HCT116 (cell line): ENCODE measurements around the gene ATG101. TPM values are rescaled to one million over a fixed set of nuclear protein-coding genes. Genes with fewer than 3 reads are reported as not detected.

Experiments used
- ATAC-seq: fragments of 200-7000 bp; cut with Tn5 transposase; 2 replicates; pipeline ENCODE4 v1.9.1; 2020; ENCODE audit warnings: mild to moderate bottlenecking, moderate library complexity
- BruUV-seq: library from RNA; stranded (reverse); fragments of 400-500 nt; replicated peaks from 2 replicates; lab custom pipeline; 2021; lab: Mats Ljungman, UMichigan
- CTCF ChIA-PET: fragments of 300-600 bp; sonication (Branson Sonifier 250); formaldehyde crosslinking; loops from one replicate; lab custom pipeline; 2021; ENCODE audit warnings: antibody characterized with exemption; lab: Charles Lee
- POLR2A ChIA-PET: fragments of 300-600, 350-600 bp; sonication (Branson Sonifier 250); formaldehyde crosslinking; loops from one replicate; lab custom pipeline; 2021; ENCODE audit warnings: antibody characterized with exemption; lab: Charles Lee
- RAD21 ChIA-PET, 2 experiments: fragments of 300-600 bp; sonication (Branson Sonifier 250); formaldehyde crosslinking; loops; one replicate each; lab custom pipeline; 2023; ENCODE audit warnings: low total read pairs in 2 of 2; ENCODE audit not compliant: uncharacterized antibody in 2 of 2, unreplicated experiment in 2 of 2, low non-redundant PET in 1 of 2; lab: Charles Lee
- DNase-seq: peaks from one replicate; pipeline ENCODE4 v3.0.0-alpha.2; 2010; ENCODE audit warnings: low read depth, low spot score
- H2AFZ ChIP-seq: fragments of 200-600 bp; shearing (Covaris generic), sonication (generic); 2 replicates; pipeline ENCODE4 v1.6.1; 2017; ENCODE audit warnings: low read depth, mixed run types, mixed read lengths, antibody characterized with exemption, low read length; ENCODE audit not compliant: poor library complexity, severe bottlenecking
- H3K27ac ChIP-seq: 2 replicates; pipeline ENCODE4 v1.5.1; 2012; ENCODE audit warnings: low read depth, low read length
- H3K27me3 ChIP-seq: fragments of 200-600 bp; sonication (generic); 2 replicates; pipeline ENCODE4 v1.6.1; 2016; ENCODE audit warnings: mixed run types, low read length, mixed read lengths; ENCODE audit not compliant: insufficient read depth
- H3K36me3 ChIP-seq, 2 experiments: fragments of 200-500 bp in 1 of 2; fragments of 200-600 bp in 1 of 2; sonication (Bioruptor generic) in 1 of 2; sonication (generic) in 1 of 2; 2 replicates each; pipeline versions ENCODE4 v1.5.1 to v1.6.1; 2014 to 2016; ENCODE audit warnings: low read length in 2 of 2, inconsistent platforms in 1 of 2, mixed read lengths in 1 of 2, mixed run types in 1 of 2; ENCODE audit not compliant: insufficient read depth in 2 of 2, control insufficient read depth in 1 of 2
- H3K4me1 ChIP-seq, 2 experiments: fragments of 200-600 bp in 1 of 2; sonication (generic) in 1 of 2; 2 replicates each; pipeline versions ENCODE4 v1.5.1 to v1.6.1; 2012 to 2017; ENCODE audit warnings: low read length in 2 of 2, inconsistent platforms in 1 of 2, mild to moderate bottlenecking in 1 of 2, mixed read lengths in 1 of 2, mixed run types in 1 of 2, moderate library complexity in 1 of 2; ENCODE audit not compliant: insufficient read depth in 2 of 2, control insufficient read depth in 1 of 2
- H3K4me2 ChIP-seq: fragments of 200-600 bp; sonication (generic); 2 replicates; pipeline ENCODE4 v1.6.1; 2017; ENCODE audit warnings: mixed run types, low read length, mixed read lengths
- H3K4me3 ChIP-seq, 2 experiments: fragments of 200-600 bp in 1 of 2; sonication (generic) in 1 of 2; replicated peaks in 1 of 2; 2 replicates each; pipeline ENCODE4 v1.5.1; 2011 to 2016; ENCODE audit warnings: low read length in 2 of 2, control low read depth in 1 of 2, low read depth in 1 of 2, mild to moderate bottlenecking in 1 of 2, mixed read lengths in 1 of 2, mixed run types in 1 of 2
- H3K79me2 ChIP-seq: fragments of 200-600 bp; sonication (generic); 2 replicates; pipeline ENCODE4 v1.6.1; 2017; ENCODE audit warnings: mild to moderate bottlenecking, mixed run types, low read length, moderate library complexity, mixed read lengths; ENCODE audit not compliant: insufficient read depth
- H3K9ac ChIP-seq: fragments of 200-600 bp; sonication (generic); 2 replicates; pipeline ENCODE4 v1.6.1; 2016; ENCODE audit warnings: low read length, mixed read lengths
- H3K9me2 ChIP-seq: fragments of 200-600 bp; sonication (generic), shearing (Covaris generic); 2 replicates; pipeline ENCODE4 v1.6.1; 2017; ENCODE audit warnings: mixed run types, mild to moderate bottlenecking, moderate library complexity; ENCODE audit not compliant: insufficient read depth
- H3K9me3 ChIP-seq, 2 experiments: fragments of 200-500 bp in 1 of 2; fragments of 200-600 bp in 1 of 2; sonication (Bioruptor generic) in 1 of 2; sonication (generic) in 1 of 2; 2 replicates each; pipeline ENCODE4 v1.6.1; 2014 to 2017; ENCODE audit warnings: low read length in 2 of 2, mixed read lengths in 2 of 2, inconsistent platforms in 1 of 2, low read depth in 1 of 2, mild to moderate bottlenecking in 1 of 2, mixed run types in 1 of 2, moderate library complexity in 1 of 2; ENCODE audit not compliant: control insufficient read depth in 1 of 2, insufficient read depth in 1 of 2
- H4K20me1 ChIP-seq: fragments of 200-600 bp; sonication (generic), shearing (Covaris generic); 2 replicates; pipeline ENCODE4 v1.6.1; 2017; ENCODE audit warnings: mixed run types, mild to moderate bottlenecking, moderate library complexity; ENCODE audit not compliant: insufficient read depth
- CBX3 ChIP-seq: IDR thresholded peaks from 2 replicates; pipeline ENCODE4 v1.6.1; 2012; ENCODE audit warnings: low read depth
- EZH2phosphoT487 ChIP-seq: fragments of 200-600 bp; IDR thresholded peaks from 2 replicates; pipeline ENCODE4 v1.6.1; 2018; ENCODE audit warnings: antibody characterized with exemption, borderline replicate concordance
- SP1 ChIP-seq: IDR thresholded peaks from 2 replicates; pipeline ENCODE4 v1.6.1; 2012; ENCODE audit warnings: low read depth
- SRF ChIP-seq: IDR thresholded peaks from 2 replicates; pipeline ENCODE4 v1.6.1; 2012; ENCODE audit warnings: low read depth
- ZFX ChIP-seq: fragments of 450-650 bp; IDR thresholded peaks from 2 replicates; pipeline ENCODE4 v1.6.1; 2017
- ZNF274 ChIP-seq: fragments of 200-500 bp; sonication (Bioruptor generic); IDR thresholded peaks from 2 replicates; pipeline ENCODE4 v1.6.1; 2014; ENCODE audit warnings: mild to moderate bottlenecking, low read depth, low read length, inconsistent platforms
- intact Hi-C: fragments of 100-400 bp; cut with micrococcal nuclease; formaldehyde crosslinking; loops from 2 replicates; pipeline ENCODE4 v1.10.0; 2022
- total RNA-seq: library from RNA; stranded (reverse); gene quantifications from one replicate; pipeline ENCODE4 v1.2.1, GENCODE V29; 2021; ENCODE audit not compliant: unreplicated experiment
- TF ChIP-seq, protein P1 (sequence below): IDR thresholded peaks from 2 replicates; pipeline ENCODE4 v1.6.1; 2012
- TF ChIP-seq, protein P2 (sequence below): IDR thresholded peaks from 2 replicates; pipeline ENCODE4 v1.6.1; 2011; ENCODE audit warnings: mild to moderate bottlenecking, low read length, moderate library complexity; ENCODE audit not compliant: insufficient replicate concordance; ENCODE audit errors: extremely low read depth

Gene ATG101
- total RNA-seq, 1 experiment from 2014 or later, result 49.2 TPM

DNA sequence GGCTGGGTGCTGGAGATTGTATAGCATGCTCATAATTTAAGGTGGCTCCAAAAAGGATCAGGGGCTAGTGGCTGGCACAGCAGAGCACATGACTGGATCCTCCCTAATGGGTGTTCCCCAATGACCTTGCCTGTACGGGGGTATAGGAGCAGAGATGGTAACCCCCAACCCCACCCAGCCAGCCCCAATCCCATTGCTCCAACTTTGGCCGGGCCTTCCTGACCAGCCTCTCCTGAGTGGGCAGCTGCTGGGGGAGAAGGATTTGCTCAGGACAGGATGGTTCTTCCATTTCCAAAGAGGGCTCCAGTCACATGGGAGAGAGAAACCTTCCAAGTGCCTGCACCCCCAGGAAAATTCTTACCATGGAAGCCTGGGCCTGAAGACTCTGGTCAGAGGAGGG is 33.9 kb upstream of the ATG101 start:
- Histone ChIP-seq H3K79me2 (peaks cover 26% of the 10 kb centered on the region), H3K27me3 (no peaks in the 10 kb centered on the region), H3K9me3 (no peaks in the 10 kb centered on the region), H3K4me2 (peak overlapping the region; percentile 83), H3K9me2 (no peaks in the 10 kb centered on the region), H3K9ac (peak overlapping the region; percentile 63), H3K27ac (no peak overlapping the region), H3K4me1 (peaks cover 16 to 43% of the 10 kb centered on the region in 2 experiments), H4K20me1 (no peaks in the 10 kb centered on the region), H3K36me3 (no peaks in the 10 kb centered on the region), H3K4me3 (no peak overlapping the region), H2AFZ (no peak overlapping the region)
- ChIA-PET CTCF (interaction anchor here (1.1 to 5.2 kb wide), 2 partner anchors 11 to 84 kb away, joined by 4 to 29 read pairs; no protein-coding TSS in a partner anchor), RAD21 (no interaction called here), POLR2A (interaction anchor here (2.2 to 2.4 kb wide), 2 partner anchors 10 to 15 kb away, joined by 6 to 11 read pairs; partner anchors contain the start of gene NR4A1)
- ATAC-seq (no peak), DNase-seq (no peak)
- intact Hi-C loops, result no loop called here
- no TSS peak for BruUV-seq
- TF ChIP-seq, protein P1, sequence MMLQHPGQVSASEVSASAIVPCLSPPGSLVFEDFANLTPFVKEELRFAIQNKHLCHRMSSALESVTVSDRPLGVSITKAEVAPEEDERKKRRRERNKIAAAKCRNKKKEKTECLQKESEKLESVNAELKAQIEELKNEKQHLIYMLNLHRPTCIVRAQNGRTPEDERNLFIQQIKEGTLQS, result no peak
- no peak for TF ChIP-seq ZNF274
- no peak for TF ChIP-seq ZFX
- no peak for TF ChIP-seq SP1
- no peak for TF ChIP-seq EZH2phosphoT487
- TF ChIP-seq, protein P2, sequence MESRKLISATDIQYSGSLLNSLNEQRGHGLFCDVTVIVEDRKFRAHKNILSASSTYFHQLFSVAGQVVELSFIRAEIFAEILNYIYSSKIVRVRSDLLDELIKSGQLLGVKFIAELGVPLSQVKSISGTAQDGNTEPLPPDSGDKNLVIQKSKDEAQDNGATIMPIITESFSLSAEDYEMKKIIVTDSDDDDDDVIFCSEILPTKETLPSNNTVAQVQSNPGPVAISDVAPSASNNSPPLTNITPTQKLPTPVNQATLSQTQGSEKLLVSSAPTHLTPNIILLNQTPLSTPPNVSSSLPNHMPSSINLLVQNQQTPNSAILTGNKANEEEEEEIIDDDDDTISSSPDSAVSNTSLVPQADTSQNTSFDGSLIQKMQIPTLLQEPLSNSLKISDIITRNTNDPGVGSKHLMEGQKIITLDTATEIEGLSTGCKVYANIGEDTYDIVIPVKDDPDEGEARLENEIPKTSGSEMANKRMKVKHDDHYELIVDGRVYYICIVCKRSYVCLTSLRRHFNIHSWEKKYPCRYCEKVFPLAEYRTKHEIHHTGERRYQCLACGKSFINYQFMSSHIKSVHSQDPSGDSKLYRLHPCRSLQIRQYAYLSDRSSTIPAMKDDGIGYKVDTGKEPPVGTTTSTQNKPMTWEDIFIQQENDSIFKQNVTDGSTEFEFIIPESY, result no peak
- no peak for TF ChIP-seq CBX3
- no peak for TF ChIP-seq SRF
